GM23248 (cell line): Measurements from ENCODE around the gene EIF4E. TPM values are rescaled to one million over a fixed set of nuclear protein-coding genes. Genes with fewer than 3 reads are reported as not detected.
A peak's percentile ranks its signal among the peaks of the same experiment; 100 is the strongest.
"Not testable (repeated sequence)": the region's sequence is repeated elsewhere in the genome, so short reads cannot be mapped to it uniquely, and the experiment has no call there.

Source experiments
- DNase-seq: peaks from one replicate; pipeline ENCODE4 v3.0.0-alpha.2; 2015
- H2AFZ ChIP-seq: fragments of 200-600 bp; sonication (generic); 2 replicates; pipeline ENCODE4 v1.6.1; 2016; ENCODE audit warnings: antibody characterized with exemption
- H3F3A ChIP-seq: fragments of 200-600 bp; sonication (generic); 2 replicates; pipeline ENCODE4 v1.6.1; 2016; ENCODE audit warnings: mild to moderate bottlenecking, antibody characterized with exemption, mixed run types; ENCODE audit not compliant: insufficient read depth
- H3K27ac ChIP-seq: fragments of 200-600 bp; sonication (generic); 2 replicates; pipeline ENCODE4 v1.5.1; 2016; ENCODE audit warnings: mild to moderate bottlenecking
- H3K27me3 ChIP-seq: fragments of 200-600 bp; sonication (generic); replicated peaks from 2 replicates; pipeline ENCODE4 v1.6.1; 2016; ENCODE audit warnings: mild to moderate bottlenecking; ENCODE audit not compliant: insufficient read depth
- H3K36me3 ChIP-seq: fragments of 200-600 bp; sonication (generic); 2 replicates; pipeline ENCODE4 v1.6.1; 2016; ENCODE audit warnings: low read depth, mild to moderate bottlenecking
- H3K4me1 ChIP-seq: fragments of 200-600 bp; sonication (generic); 2 replicates; pipeline ENCODE4 v1.6.1; 2016; ENCODE audit warnings: mild to moderate bottlenecking; ENCODE audit not compliant: insufficient read depth
- H3K4me2 ChIP-seq: fragments of 200-600 bp; sonication (generic); one replicate; pipeline ENCODE4 v1.6.1; 2016; ENCODE audit warnings: mild to moderate bottlenecking; ENCODE audit not compliant: unreplicated experiment
- H3K4me3 ChIP-seq: fragments of 200-600 bp; sonication (generic); 2 replicates; pipeline ENCODE4 v1.5.1; 2016; ENCODE audit warnings: mild to moderate bottlenecking
- H3K79me2 ChIP-seq: fragments of 200-600 bp; sonication (generic); 2 replicates; pipeline ENCODE4 v1.6.1; 2016; ENCODE audit warnings: mild to moderate bottlenecking; ENCODE audit not compliant: insufficient read depth
- H3K9ac ChIP-seq: fragments of 200-600 bp; sonication (generic); 2 replicates; pipeline ENCODE4 v1.6.1; 2016; ENCODE audit warnings: mild to moderate bottlenecking
- H3K9me2 ChIP-seq: fragments of 200-600 bp; sonication (generic); 2 replicates; pipeline ENCODE4 v1.6.1; 2016; ENCODE audit warnings: mixed run types, mild to moderate bottlenecking, moderate library complexity; ENCODE audit not compliant: insufficient read depth
- H3K9me3 ChIP-seq: fragments of 200-600 bp; sonication (generic); one replicate; pipeline ENCODE4 v1.6.1; 2017; ENCODE audit warnings: low read depth
- H4K20me1 ChIP-seq: fragments of 200-600 bp; sonication (generic); 2 replicates; pipeline ENCODE4 v1.6.0; 2016; ENCODE audit not compliant: insufficient read depth
- EZH2 ChIP-seq: fragments of 200-600 bp; sonication (generic); IDR thresholded peaks from 2 replicates; pipeline ENCODE4 v1.6.1; 2018; ENCODE audit warnings: antibody characterized with exemption, mild to moderate bottlenecking; ENCODE audit not compliant: insufficient read depth, poor library complexity, severe bottlenecking
- EZH2phosphoT487 ChIP-seq: fragments of 200-600 bp; sonication (generic); IDR thresholded peaks from 2 replicates; pipeline ENCODE4 v1.6.1; 2018; ENCODE audit warnings: antibody characterized with exemption, moderate library complexity, mild to moderate bottlenecking, low read depth; ENCODE audit not compliant: insufficient read depth
- WGBS, 2 experiments: methylation state at CpG; one replicate each; pipeline ENCODE4 v1.1.6; 2015 to 2017; ENCODE audit warnings: low lambda C conversion rate in 2 of 2, low coverage in 1 of 2; ENCODE audit errors: missing lambda C conversion rate in 2 of 2; 5-methylcytosine and 5-hydroxymethylcytosine counted together
- in situ Hi-C: fragments of 300-500 bp; cut with MboI; formaldehyde crosslinking; loops from 2 replicates; pipeline ENCODE4 v1.15.0; 2020
- polyA plus RNA-seq: library from polyadenylated mRNA; unstranded; fragments of >200 nt; fragmentation: Nextera tagmentation; extraction: Ambion mirVana; gene quantifications from 2 replicates; pipeline ENCODE4 v1.2.1, GENCODE V29; 2016
- total RNA-seq: library from RNA; depleted of rRNA; stranded (reverse); fragments of >200 nt; shearing (Covaris generic); gene quantifications from 2 replicates; pipeline ENCODE4 v1.2.3, GENCODE V29; 2014

The EIF4E gene
- total and polyA plus RNA-seq, 2 experiments from 2014 or later: 113 to 133 TPM

GRCh38 chr4:98887145-98887544, 41.8 kb downstream of the EIF4E start:
- Histone ChIP-seq H3K4me3 (no peak overlapping the region), H3K9me2 (no peaks in the 10 kb centered on the region), H3K9me3 (no peaks in the 10 kb centered on the region), H2AFZ (no peak overlapping the region), H3K4me2 (no peak overlapping the region), H3K4me1 (no peaks in the 10 kb centered on the region), H3K27me3 (no peaks in the 10 kb centered on the region), H3K9ac (no peak overlapping the region), H3F3A (peaks cover 15% of the 10 kb centered on the region), H3K27ac (no peak overlapping the region), H3K79me2 (peaks cover 88% of the 10 kb centered on the region), H4K20me1 (no peaks in the 10 kb centered on the region), H3K36me3 (peaks cover 67% of the 10 kb centered on the region)
- TF ChIP-seq EZH2phosphoT487 (no peak), EZH2 (no peak)
- DNase-seq: no peak
- in situ Hi-C loops: no loop called here
- whole genome bisulfite sequencing, 2 experiments: 78 to 85% methylated on average over 2 of the region's 2 CpGs

- DNase-seq, H3K4me3 ChIP-seq, H3K9me3 ChIP-seq, H4K20me1 ChIP-seq, H3K4me1 ChIP-seq, H3K27me3 ChIP-seq, in situ Hi-C loops, H3K4me2 ChIP-seq, H2AFZ ChIP-seq, H3K27ac ChIP-seq, H3K9ac ChIP-seq, H3K9me2 ChIP-seq: not testable (repeated sequence)
- Histone ChIP-seq H3K36me3 (peaks cover 67% of the 10 kb centered on the region), H3F3A (peaks cover 15% of the 10 kb centered on the region), H3K79me2 (peaks cover 81% of the 10 kb centered on the region)
- WGBS, 2 experiments: 98 to 100% methylated on average over 2 of the region's 2 CpGs
Observed at GRCh38 chr4:98886382-98886781, 42.6 kb downstream of the EIF4E start.

DNA sequence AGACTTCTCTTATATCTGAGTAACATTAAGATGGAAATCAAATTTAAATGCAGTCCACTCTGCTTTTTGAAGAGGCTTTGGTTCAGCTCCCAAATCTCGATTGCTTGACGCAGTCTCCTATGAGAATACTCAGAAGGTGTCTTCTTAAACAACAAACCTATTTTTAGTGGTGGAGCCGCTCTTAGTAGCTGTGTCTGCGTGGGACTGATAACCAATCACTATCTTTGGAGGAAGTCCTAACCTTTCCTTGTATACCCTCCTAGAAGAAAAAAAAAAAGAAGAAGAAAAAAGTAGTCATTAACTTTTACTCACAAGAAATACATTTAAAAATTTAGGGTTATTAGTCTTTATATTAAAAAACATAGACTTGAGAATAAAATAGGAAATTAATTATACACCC, 48.0 kb downstream of the EIF4E start:
- H3K4me3 ChIP-seq, H3K9me2 ChIP-seq, H3F3A ChIP-seq, H3K27ac ChIP-seq, H3K27me3 ChIP-seq, H3K9ac ChIP-seq, in situ Hi-C loops, H3K4me2 ChIP-seq, H4K20me1 ChIP-seq, H2AFZ ChIP-seq, H3K9me3 ChIP-seq, H3K4me1 ChIP-seq, DNase-seq: not testable (repeated sequence)
- WGBS, 2 experiments: 96 to 98% methylated on average over 4 of the region's 4 CpGs
- H3K36me3 ChIP-seq: peaks cover 33% of the 10 kb centered on the region
- peaks cover 26% of the 10 kb centered on the region for H3K79me2 ChIP-seq

DNA sequence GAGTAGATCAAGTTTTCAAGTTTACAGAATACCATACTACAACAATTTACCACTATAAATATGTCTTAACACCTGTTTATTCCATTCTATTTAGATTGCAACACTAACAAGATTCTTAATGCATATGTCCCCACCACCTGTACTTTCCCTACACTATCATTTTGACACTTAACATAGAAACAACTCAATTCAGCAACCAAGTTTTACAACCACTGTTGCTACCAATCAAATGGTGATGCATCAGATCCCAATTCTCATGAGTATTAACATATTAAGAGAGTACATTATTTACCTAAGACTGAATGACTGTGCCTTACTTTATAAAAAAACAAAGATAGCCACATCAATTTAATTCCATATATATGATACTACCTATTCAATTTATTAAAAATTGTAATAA, 49.4 kb downstream of the EIF4E start:
- H4K20me1 ChIP-seq: no peaks in the 10 kb centered on the region
- H3K4me2 ChIP-seq: no peak overlapping the region
- H3K4me3 ChIP-seq: no peak overlapping the region
- H3K27ac ChIP-seq: no peak overlapping the region
- no peak overlapping the region for H2AFZ ChIP-seq
- peaks cover 20% of the 10 kb centered on the region for H3K36me3 ChIP-seq
- no peak for DNase-seq
- no peaks in the 10 kb centered on the region for H3K4me1 ChIP-seq
- TF ChIP-seq EZH2 (no peak), EZH2phosphoT487 (no peak)
- no peaks in the 10 kb centered on the region for H3K9me2 ChIP-seq
- H3F3A ChIP-seq: no peaks in the 10 kb centered on the region
- in situ Hi-C loops: no loop called here
- no peaks in the 10 kb centered on the region for H3K9me3 ChIP-seq
- peaks cover 14% of the 10 kb centered on the region; the same call in 1 of the 2 replicates for H3K79me2 ChIP-seq
- no peak overlapping the region for H3K9ac ChIP-seq
- no peaks in the 10 kb centered on the region for H3K27me3 ChIP-seq

DNA sequence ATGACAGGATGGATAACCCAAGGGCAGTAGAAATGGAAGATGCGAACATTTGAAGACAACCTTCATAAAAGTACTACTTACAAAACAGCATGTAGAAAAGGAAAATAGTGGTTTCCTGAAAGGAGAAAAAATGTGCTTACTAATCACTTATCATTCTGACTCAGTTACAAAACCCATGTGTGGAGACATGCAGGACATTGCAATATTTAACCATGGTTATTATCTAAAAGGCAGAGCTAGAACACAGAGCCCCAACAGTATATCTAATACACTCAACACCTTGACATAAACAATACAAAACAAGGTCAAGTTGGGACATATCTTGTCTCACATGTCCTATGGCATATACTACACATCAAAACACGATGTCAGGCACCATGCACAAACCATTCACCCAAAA, 55.9 kb downstream of the EIF4E start:
- Histone ChIP-seq H3K9me3 (no peaks in the 10 kb centered on the region), H3K4me1 (peaks cover 3% of the 10 kb centered on the region), H3K27me3 (no peaks in the 10 kb centered on the region), H3K9ac (no peak overlapping the region), H4K20me1 (no peaks in the 10 kb centered on the region), H3K79me2 (no peaks in the 10 kb centered on the region), H3K27ac (no peak overlapping the region), H3K4me3 (no peak overlapping the region), H3K4me2 (no peak overlapping the region), H3K9me2 (no peaks in the 10 kb centered on the region), H2AFZ (no peak overlapping the region), H3K36me3 (no peaks in the 10 kb centered on the region), H3F3A (peaks cover 17% of the 10 kb centered on the region; the same call in 1 of the 2 replicates)
- TF ChIP-seq EZH2 (no peak), EZH2phosphoT487 (no peak)
- in situ Hi-C loops: no loop called here
- WGBS, 2 experiments: 73 to 82% methylated on average over 2 of the region's 2 CpGs
- DNase-seq: peak; percentile 59

- H3K27ac ChIP-seq, H3K9me3 ChIP-seq, in situ Hi-C loops, H3K9me2 ChIP-seq, H3K4me3 ChIP-seq, H3K79me2 ChIP-seq, DNase-seq, H3K27me3 ChIP-seq, H4K20me1 ChIP-seq, H2AFZ ChIP-seq, H3K4me1 ChIP-seq, H3K36me3 ChIP-seq, H3K4me2 ChIP-seq, H3K9ac ChIP-seq: not testable (repeated sequence)
- 68% methylated on average over 3 of the region's 3 CpGs for WGBS, 2 experiments
- peaks cover 17% of the 10 kb centered on the region; the same call in 1 of the 2 replicates for H3F3A ChIP-seq
Observed at GRCh38 chr4:98872120-98872906, 56.6 kb downstream of the EIF4E start.
